ENCODE data around the gene TRIM33.

- TF ChIP-seq CTCF (conservative IDR thresholded peaks at IDR 0.05; ENCODE audit: low read depth, low read length) (no peak), EZH2 (IDR thresholded peaks at IDR 0.05; ENCODE audit: borderline replicate concordance, low read depth, low read length, poor library complexity, severe bottlenecking) (no peak)
These were observed 48.7 kb downstream of the TRIM33 start for GRCh38 chr1:114462341-114462740.
